GM12872 (cell line): ENCODE results near the gene FRAT1.

Experiments
- TF ChIP-seq, protein P1 (sequence below): IDR thresholded peaks from 3 replicates; pipeline ENCODE4 v1.5.1; 2011; ENCODE audit warnings: low read depth, mild to moderate bottlenecking, low read length, moderate library complexity; ENCODE audit not compliant: insufficient read depth

The FRAT1 gene

DNA sequence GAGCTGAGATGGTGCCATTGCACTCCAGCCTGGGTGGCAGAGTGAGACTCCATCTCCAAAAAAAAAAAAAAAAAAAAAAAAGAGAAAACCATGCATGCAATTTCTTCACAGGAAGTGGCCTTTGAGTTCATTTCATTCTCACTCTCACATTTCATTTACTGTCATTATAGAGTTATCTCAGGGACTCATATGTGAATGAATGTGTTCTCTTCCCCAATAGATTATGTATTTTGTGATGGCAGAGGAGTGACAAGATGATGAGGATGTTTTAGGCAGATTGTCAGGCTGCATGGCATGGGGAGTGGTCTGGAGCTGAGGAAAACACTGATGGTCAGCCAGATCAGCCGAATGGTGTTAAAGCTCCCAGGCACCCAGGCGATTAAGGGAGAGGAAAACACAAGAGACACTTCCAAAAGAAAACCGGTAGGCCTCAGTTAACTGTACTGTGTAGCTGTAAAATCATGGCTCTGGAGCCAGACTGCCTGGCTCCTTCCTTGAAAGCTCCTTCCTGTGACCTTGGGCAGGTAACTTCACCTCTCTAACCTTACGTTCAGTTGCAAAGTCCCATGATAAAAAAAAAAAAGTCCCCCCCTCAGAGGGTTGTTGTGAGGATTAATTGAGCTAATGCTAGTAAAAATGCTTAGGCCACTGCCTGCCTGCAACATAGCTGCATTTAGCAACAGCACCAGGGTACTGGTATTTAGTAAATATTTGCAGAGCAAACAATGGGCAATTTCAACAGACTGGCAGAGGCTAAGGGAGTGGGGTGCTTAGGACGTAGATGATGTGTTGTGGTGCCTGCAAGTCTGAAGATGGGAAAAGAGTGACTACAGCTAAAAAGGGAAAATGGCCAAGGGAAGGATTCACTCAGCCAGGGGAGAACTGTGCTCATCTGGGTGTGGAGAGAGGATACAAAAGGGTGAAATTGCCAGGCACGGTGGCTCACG is 8.6 kb downstream of the FRAT1 start:
- TF ChIP-seq, protein P1, sequence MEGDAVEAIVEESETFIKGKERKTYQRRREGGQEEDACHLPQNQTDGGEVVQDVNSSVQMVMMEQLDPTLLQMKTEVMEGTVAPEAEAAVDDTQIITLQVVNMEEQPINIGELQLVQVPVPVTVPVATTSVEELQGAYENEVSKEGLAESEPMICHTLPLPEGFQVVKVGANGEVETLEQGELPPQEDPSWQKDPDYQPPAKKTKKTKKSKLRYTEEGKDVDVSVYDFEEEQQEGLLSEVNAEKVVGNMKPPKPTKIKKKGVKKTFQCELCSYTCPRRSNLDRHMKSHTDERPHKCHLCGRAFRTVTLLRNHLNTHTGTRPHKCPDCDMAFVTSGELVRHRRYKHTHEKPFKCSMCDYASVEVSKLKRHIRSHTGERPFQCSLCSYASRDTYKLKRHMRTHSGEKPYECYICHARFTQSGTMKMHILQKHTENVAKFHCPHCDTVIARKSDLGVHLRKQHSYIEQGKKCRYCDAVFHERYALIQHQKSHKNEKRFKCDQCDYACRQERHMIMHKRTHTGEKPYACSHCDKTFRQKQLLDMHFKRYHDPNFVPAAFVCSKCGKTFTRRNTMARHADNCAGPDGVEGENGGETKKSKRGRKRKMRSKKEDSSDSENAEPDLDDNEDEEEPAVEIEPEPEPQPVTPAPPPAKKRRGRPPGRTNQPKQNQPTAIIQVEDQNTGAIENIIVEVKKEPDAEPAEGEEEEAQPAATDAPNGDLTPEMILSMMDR: no peak

DNA sequence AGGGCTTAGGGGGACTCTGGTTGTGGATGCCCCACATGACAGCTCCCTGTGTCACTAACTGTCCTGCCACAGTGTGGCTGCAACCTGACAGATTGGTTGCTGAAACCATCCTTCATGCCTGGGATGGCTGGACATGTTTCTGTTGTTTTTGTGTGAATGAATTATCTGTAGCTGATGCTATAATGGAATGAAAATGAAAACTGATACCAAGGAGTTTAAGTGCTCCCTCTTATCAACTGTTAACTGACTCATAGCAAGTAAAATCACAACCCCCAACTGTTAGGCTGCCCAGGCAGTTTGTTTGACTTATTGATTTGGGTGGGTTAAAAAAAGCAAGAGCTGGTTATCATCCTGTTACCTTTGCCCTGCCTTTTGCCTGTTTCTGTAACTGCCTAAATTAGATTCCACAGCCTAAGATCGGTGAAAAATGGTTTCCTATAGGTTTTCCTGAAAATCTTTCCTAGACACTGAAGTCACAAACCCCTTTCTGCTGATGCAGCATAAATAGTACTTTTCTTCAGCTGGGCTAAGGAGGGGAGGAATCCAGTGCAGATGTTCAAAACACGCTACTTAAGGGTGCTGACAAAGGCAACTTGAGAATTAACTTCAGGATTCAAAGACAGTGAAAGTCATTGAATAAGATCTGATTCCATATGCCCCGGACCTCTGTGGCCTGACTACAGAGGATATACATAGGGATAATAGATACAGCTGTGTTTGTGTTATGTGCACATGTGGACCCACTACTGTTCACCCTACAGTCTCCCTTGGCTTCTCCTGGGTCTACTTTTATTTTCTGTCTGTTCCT is 9.8 kb downstream of the FRAT1 start:
- TF ChIP-seq, protein P1: no peak

DNA sequence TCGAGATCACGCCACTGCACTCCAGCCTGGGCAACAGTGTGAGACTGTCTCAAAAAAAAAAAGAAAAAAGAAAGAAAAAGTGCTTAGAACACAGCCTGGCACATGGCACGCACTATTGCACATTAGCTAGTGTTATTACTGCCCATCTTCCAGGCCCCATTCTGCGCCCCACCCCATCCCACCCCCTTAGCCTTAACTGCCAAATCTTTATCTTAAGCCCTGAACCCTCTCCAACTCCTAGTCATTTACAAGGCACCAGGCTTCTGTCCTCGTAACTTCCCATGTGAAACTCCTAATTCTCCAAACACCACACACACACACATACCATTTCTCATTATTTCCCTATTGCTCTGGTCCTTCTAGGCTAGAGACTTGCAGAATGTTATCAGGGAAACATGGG is 10.7 kb downstream of the FRAT1 start:
- TF ChIP-seq, protein P1: no peak

GRCh38 chr10:97331153-97331703 is 12.2 kb downstream of the FRAT1 start:
- TF ChIP-seq, protein P1: no peak

- TF ChIP-seq, protein P1: no peak
These were observed 13.7 kb downstream of the FRAT1 start for GRCh38 chr10:97332591-97333350.

DNA sequence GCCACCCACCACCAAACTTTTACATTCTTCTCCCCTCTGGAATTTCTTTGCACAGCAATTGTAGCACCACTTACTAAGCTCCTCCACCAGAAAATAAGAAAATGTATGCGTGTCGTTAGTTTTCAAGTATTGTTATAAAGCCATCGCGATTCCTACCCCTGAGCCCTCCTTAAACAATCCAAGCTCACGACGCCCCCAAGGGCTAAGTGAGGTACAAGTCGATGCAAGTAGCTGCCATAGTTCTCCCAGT is 14.2 kb downstream of the FRAT1 start:
- TF ChIP-seq, protein P1: peak; percentile 6; the same call in 1 of the 3 replicates
